NOMO-1 treated with DMSO at 0.1 percent for 48 hours (cell line): Measurements from ENCODE around the gene OR9Q1.

Experiments
- DNase-seq: peaks from one replicate; lab custom pipeline; 2025; ENCODE audit not compliant: unreplicated experiment; lab: John Stamatoyannopoulos, UW

OR9Q1 gene

DNA sequence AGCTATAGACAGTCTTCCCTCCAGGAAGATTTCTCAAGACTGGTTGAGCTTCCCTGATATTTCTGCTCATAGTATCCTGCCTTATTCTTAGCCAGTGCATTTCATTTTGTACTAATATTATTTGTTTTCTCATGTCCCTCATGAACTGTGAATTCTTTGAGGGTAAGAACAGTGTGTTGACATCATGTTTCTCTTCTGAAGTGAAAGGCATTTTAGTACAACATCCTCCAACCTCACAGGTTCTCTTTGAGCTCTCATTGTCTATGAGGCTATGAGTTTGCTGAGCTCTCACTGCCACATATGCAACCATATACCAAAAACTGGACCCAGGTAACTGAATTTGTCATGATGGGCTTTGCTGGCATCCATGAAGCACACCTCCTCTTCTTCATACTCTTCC lies 7.0 kb downstream of the OR9Q1 start, which contains the start of gene OR6Q1:
TSS of gene OR6Q1 (plus strand) at position 301 of the 400 bp plus-strand sequence. CDS start at position 301, 0 bp downstream.
- no peak for DNase-seq

DNA sequence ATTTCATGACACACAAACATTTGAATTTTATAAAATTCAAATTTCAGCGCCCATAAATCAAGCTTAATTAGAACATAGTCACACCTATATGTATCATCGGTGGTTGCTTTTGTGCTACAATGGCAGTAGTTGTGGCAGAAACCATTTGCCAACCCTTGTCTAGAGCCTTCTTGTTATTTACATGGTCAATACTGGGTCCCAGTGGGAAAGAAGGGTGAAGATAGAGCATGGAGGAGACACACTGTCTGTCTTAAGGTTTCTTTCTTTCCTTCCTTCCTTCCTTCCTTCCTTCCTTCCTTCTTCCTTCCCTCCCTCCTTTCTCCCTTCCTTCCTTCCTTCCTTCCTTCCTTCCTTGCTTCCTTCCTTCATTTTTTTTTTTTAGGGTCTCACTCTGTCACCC lies 10.8 kb downstream of the OR9Q1 start:
- no peak for DNase-seq

DNA sequence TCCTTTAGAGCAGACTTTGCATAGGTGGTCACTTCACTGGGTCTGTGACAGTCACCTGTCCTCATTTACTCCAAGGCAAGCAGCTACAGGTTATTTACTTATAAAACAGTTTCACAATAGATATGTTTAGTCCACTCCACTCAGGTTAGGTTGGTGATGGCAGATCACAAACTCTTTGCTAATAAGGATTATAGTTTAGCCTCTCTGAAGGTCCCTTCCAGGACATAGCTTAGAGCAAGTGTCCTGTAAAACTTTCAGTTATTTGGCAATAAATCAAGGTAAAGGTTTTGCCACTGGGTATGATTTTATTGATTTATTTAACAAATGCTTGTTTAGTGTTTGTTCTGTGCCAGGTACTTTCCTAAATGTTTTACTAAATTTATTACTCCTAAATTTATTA lies 15.9 kb downstream of the OR9Q1 start:
- no peak for DNase-seq

- no peak for DNase-seq
Measured at GRCh38 chr11:58043379-58043778, 19.7 kb downstream of the OR9Q1 start.

GRCh38 chr11:58046231-58046630 lies 22.6 kb downstream of the OR9Q1 start:
- no peak for DNase-seq

DNA sequence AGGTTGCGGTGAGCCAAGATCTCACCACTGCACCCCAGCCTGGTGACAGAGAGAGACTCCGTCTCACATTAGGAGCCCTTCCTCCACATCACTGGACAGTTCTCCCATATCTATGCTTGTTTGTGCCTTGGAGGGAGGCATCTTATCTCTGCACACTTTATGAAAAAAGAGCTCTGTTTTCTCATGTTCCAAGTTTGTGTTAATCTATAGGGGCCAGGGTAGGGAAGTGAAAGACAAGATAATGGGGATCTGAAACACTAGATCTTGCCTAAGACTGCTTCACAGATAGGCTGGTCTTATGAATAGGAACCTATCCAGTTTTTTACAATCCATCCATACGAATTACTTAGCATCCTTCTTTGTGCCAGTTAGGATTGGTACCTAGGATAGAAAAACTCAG lies 24.1 kb downstream of the OR9Q1 start:
- no peak for DNase-seq

- no peak for DNase-seq
Measured at GRCh38 chr11:58055806-58056401, 32.2 kb downstream of the OR9Q1 start.

GRCh38 chr11:58057481-58057880 lies 33.8 kb downstream of the OR9Q1 start:
- DNase-seq, result no peak

DNA sequence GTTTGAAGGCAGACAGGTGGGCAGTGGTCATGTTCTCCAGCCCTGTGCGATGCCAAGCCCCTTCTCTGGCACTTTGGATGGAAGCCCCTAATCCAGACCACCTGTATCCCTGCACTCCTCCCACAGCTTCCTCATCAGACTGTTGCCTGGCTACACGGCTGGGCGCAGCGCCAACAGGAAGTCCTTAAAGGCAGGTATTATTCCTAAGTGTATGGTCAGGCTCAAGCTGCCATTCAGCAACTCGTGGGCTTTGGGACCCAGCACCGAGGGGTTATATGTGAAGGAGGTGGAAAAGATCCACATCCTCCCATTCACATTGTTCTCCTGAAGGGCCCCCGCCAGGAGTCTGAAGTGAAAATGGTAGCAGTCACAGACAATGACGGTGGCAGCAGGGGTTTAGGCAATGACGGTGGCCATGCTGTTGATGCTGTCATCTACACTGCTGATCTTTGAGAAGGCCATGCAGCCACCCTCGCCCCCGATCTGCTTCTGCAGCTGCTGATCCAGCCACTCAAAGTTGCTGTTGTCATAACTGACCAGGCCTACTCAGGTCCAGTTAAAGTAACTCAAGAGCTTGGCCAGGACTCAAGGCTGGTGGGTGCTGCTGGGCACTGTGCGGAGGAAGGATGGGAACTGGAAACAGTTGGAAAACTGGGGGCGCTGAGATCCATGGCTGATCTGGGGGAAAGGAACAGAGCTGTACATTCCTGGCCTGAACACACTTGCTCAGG lies 34.8 kb downstream of the OR9Q1 start:
- DNase-seq, result no peak

DNA sequence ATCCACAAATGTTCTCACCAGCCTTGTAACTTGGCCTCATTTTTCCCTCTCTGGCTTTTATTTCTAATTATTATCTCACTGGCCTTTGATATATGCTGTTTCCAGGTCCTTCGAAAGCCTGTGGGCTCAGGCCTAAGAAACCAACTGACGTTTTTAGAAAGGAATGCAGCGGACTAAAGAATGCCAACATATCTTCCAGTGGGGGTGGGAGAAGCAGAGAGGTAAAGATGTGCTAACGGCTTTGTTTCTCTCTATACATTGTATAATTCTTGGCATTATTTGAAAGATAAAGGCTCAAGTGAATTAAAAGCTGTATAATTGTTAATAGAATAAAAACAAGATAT lies 35.3 kb downstream of the OR9Q1 start:
- no peak for DNase-seq

DNA sequence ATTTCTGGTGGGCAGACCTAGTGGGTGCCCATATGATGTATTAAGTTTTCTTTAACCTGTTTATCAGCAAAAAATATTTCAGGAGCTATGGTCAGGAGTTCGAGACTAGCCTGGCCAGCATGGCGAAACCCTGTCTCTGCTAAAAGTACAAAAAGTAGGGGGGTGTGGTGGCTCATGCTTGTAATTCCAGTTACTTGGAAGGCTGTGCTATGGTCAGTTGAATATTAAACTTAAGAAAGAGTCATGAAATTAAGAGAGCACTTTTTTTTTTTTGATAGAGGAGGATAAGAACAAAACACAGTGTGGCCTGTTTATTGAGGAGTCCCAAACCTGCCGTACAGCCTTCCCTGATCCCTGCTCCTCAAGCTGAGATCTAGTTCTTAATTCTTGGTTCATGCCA lies 36.9 kb downstream of the OR9Q1 start:
- DNase-seq, result no peak

DNA sequence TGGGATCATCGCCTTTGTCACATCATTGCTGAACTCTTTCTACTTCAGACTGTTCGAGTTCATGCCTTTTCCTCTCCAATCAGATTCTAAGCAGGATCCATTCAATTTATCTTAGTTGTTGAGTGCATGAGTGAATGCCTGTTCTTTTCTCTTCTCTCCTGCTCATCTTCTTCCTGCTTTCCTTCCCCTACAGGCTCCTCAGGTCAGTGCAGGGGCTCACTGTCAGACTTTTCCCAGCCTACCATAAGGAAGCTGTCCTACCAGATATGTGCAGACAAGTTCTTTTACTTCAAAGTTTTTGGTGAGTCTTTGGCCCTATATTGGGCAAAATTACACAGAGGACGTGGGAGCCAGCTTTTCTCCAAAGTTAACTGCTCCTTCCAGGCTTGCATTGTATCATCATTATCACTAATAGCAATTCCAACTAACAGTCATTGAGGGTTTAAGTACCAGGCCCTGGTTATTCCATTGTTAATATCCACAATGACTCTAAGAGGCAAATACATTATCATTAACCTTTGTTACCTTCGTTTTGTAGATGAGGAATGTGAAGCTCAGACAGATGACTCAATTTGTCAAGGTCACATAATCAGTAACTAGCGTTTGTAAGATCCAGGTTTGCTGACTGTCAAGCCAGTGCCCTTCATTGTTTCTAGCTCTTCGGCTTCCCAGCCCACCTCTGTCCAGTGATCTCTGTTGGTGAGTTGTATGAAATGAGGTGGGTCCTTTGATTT lies 37.4 kb downstream of the OR9Q1 start:
- DNase-seq, result no peak

- no peak for DNase-seq
Measured at GRCh38 chr11:58061813-58062212, 38.1 kb downstream of the OR9Q1 start.

DNA sequence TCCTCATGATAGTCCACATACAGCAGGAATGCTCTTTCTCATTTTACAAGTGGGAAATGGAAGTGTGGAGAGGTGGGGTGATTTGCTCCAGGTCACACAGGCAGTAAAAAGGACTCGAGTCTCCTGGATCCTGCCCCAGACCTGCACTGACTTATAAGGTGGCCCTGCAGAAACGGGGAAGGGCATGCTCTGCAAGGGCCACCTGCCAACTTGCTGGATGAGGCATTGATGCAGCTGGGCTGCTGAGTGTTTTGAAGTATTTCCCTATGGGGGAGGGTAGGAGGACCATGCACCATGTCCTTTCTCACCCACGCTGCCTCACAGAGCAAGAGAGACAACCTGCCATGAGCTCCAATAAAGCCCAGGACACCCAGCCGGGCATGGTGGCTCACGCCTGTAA lies 44.0 kb downstream of the OR9Q1 start:
- DNase-seq, result no peak

GRCh38 chr11:58068655-58069054 lies 45.0 kb downstream of the OR9Q1 start:
- no peak for DNase-seq

- no peak for DNase-seq
Measured at GRCh38 chr11:58070585-58070984, 46.9 kb downstream of the OR9Q1 start.

DNA sequence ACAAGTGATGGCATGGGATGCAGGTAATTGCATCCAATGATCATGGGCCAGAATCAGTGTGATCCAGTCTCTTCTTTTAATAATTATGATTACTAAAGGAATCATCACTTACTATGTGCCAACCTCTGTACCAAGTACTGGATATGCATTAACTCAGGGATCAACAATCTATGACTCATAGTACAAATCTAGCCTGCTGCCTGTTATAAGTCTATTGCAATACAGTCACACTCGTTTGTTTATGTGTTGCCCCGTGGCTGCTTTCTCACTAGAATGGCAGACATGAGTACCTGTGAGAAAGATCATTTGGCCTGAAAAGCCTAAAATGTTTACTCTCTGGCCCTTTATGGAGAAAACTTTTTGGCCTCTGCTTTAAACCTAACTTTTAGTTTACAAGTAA lies 52.1 kb downstream of the OR9Q1 start:
- no peak for DNase-seq

DNA sequence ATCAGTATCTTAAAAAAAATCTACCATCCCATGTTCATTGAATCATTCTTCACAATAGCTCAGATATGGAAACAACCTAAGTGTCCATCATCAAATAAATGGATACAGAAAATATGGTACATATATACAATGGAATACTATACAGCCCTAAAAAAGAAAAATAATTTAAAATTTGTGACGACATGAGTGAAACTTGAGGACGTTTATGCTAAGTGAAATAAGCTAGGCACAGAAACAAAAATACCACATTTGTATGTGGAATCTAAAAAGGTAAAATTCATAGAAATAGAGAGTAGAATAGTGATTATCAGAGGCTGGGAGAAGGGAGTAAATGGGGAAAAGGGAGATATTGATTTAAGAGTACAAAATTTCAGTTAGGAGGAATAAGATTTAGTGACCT lies 62.8 kb downstream of the OR9Q1 start:
- no peak for DNase-seq

DNA sequence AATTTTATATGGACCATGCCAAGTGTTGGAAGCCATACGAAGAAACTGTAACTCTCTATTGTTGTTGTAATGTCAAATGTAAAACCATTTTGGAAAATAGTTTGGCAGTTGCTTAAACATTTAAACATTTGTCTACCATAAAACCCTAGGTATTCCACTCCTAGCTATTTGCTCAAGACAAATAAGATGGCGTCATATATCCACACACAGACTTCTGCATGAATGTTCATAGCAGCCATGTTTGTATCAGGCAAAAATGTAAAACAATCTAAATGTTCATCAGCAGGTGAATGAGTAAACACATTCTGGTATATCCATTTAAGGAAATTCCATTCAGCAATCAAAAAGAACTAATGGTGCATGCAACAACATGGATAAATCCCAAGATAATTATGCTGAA lies 73.8 kb downstream of the OR9Q1 start:
- DNase-seq, result no peak

- no peak for DNase-seq
Measured at GRCh38 chr11:58121096-58121495, 97.4 kb downstream of the OR9Q1 start.

GRCh38 chr11:58125469-58125868 lies 101.8 kb downstream of the OR9Q1 start, which contains the start of gene OR9I1:
Gene OR9I1 (minus strand): TSS chr11:58125530. CDS start chr11:58119444, 6,086 bp downstream.
- no peak for DNase-seq

DNA sequence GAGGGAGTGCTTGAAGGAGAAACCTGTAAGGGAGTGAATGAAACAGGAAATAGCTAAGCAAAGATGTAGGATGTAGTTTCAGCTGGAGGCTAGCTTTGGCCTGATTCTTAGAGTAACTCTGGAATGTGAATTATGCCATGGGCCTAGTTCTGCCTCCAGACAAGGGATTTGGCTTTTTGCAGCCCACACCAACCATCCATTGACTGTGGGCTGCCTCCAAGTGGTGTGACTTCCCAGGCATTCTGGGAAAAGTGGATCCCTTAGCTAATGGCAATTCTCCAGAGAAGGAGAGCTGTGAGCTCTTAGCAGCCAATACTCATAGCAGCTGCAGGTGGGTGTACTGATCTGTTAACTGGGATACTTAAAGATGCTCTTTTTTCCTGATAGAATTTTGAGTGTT lies 103.7 kb downstream of the OR9Q1 start:
- no peak for DNase-seq
